ENCODE measurements around the gene PCDHB6.
"Not testable (repeated sequence)": the region's sequence is repeated elsewhere in the genome, so short reads cannot be mapped to it uniquely, and the experiment has no call there.

The PCDHB6 gene

DNA sequence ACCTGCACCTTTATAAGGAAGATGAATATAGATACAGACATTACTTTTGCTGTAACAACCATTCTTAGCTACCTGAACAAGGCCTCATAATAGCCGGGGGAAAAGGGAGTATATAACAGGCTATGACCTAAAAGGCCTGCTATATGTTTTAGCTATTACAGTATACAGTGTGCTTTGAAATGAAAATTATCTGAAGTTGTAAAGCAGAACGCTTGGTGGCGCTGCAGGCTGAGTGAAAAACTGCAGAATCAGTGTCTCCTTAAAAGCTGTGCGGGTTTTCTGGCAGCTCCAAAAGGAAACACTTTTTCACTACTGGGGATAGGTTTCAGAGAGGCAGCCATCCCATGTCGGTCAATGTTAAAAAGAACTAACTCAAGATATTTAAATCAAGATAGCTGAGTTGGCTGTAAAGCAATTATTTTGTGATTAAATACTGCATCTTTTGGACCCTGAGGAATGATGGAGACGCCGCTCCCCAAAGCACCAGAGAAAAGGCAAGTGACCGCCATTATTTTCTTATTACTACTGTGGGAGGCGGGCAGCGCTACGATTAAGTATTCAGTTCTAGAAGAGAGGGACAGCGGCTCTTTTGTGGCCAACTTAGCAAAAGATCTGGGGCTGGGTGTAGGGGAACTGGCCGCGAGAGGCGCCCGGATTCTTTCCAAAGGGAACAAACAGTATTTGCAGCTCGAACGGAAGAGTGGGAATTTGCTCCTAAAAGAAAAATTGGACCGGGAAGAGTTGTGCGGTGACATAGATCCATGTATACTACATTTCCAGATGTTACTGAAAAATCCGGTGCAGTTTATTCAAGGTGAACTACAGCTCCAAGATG, 5.9 kb downstream of the PCDHB6 start:
- no peak for DNase-seq
- in situ Hi-C loops (cut with HindIII; ENCODE audit: low pct_ligation_motif_present, low pct_unique_long_range_greater_than_20kb, low sequenced_read_pairs): no loop called here

DNA sequence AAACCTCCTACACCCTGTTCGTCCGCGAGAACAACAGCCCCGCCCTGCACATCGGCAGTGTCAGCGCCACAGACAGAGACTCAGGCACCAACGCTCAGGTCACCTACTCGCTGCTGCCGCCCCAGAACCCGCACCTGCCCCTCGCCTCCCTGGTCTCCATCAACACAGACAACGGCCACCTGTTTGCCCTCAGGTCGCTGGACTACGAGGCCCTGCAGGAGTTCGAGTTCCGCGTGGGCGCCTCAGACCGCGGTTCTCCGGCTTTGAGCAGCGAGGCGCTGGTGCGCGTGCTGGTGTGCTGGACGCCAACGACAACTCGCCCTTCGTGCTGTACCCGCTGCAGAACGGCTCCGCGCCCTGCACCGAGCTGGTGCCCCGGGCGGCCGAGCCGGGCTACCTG, 7.5 kb downstream of the PCDHB6 start:
- in situ Hi-C loops (cut with HindIII; ENCODE audit: low pct_ligation_motif_present, low pct_unique_long_range_greater_than_20kb, low sequenced_read_pairs); DNase-seq: not testable (repeated sequence)

DNA sequence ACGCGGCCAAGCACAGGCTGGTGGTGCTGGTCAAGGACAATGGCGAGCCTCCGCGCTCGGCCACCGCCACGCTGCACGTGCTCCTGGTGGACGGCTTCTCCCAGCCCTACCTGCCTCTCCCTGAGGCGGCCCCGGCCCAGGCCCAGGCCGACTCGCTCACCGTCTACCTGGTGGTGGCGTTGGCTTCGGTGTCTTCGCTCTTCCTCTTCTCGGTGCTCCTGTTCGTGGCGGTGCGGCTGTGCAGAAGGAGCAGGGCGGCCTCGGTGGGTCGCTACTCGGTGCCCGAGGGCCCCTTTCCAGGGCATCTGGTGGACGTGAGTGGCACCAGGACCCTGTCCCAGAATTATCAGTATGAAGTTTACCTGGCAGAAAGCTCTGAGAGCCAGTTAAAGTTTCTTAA, 8.0 kb downstream of the PCDHB6 start:
- in situ Hi-C loops (cut with HindIII; ENCODE audit: low pct_ligation_motif_present, low pct_unique_long_range_greater_than_20kb, low sequenced_read_pairs); DNase-seq: not testable (repeated sequence)

DNA sequence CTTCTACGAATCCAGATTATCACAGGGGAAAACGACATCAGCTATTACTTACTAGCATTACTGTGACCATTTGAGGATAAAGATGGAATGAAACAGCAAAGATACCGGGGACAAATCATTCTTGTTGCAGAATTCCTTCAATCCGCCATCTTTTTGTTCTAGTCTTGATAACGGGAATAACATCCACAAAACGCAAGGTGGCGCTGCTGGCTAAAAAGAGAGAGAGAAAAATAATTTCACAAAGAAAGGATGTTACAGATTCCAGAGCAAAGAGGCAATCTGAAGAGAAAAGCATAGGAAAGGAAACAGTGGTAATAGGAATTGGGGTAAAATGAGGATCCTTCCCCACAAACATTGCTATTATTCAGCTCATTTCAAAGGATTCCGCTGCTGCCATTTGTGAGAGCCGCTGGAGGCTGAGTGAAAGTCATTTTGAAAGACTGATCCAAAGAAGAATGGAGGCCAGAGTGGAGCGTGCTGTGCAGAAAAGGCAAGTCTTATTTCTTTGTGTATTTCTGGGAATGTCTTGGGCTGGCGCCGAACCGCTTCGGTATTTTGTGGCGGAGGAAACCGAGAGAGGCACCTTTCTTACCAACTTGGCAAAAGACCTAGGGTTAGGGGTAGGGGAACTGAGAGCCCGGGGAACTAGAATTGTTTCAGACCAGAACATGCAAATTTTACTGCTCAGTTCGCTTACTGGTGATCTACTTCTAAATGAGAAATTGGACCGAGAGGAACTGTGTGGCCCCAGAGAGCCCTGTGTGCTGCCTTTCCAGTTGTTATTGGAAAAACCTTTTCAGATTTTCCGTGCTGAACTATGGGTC, 22.7 kb downstream of the PCDHB6 start, which contains the start of gene PCDHB7:
PCDHB7 (plus strand) TSS at position 264 of the 824 bp plus-strand sequence; CDS start at position 456, 192 bp downstream.
- DNase-seq: peak; percentile 44
- in situ Hi-C loops (cut with HindIII; ENCODE audit: low pct_ligation_motif_present, low pct_unique_long_range_greater_than_20kb, low sequenced_read_pairs): no loop called here

DNA sequence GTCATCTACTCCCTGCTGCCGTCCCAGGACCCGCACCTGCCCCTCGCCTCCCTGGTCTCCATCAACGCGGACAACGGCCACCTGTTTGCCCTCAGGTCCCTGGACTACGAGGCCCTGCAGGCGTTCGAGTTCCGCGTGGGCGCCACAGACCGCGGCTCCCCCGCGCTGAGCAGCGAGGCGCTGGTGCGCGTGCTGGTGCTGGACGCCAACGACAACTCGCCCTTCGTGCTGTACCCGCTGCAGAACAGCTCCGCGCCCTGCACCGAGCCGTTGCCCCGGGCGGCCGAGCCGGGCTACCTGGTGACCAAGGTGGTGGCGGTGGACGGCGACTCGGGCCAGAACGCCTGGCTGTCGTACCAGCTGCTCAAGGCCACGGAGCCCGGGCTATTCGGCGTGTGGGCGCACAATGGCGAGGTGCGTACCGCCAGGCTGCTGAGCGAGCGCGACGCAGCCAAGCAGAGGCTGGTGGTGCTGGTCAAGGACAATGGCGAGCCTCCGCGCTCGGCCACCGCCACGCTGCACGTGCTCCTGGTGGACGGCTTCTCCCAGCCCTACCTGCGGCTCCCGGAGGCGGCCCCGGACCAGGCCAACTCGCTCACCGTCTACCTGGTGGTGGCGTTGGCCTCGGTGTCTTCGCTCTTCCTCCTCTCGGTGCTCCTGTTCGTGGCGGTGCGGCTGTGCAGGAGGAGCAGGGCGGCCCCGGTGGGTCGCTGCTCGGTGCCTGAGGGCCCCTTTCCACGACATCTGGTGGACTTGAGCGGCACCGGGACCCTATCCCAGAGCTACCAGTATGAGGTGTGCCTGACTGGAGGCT, 24.6 kb downstream of the PCDHB6 start:
- DNase-seq; in situ Hi-C loops (cut with HindIII; ENCODE audit: low pct_ligation_motif_present, low pct_unique_long_range_greater_than_20kb, low sequenced_read_pairs): not testable (repeated sequence)

DNA sequence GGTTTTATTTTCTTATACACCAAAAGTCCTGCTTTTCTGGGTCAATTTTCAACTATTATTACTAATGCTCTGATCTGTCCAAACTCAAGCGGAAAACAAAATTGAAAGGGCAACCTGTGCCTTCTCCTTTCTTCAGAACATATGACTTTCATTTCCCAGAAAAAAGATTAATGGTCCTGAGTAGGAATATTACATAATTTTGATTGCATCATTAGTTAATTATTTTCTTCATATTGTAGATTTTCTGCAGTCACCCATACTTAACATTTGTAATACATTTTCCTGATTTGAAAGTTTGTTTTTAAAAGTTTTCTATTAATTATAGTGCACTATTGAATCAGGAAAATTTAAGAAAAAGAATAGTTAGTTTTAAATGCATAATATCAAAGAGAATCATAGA, 26.1 kb downstream of the PCDHB6 start:
- no peak for DNase-seq
- in situ Hi-C loops (cut with HindIII; ENCODE audit: low pct_ligation_motif_present, low pct_unique_long_range_greater_than_20kb, low sequenced_read_pairs): no loop called here

DNA sequence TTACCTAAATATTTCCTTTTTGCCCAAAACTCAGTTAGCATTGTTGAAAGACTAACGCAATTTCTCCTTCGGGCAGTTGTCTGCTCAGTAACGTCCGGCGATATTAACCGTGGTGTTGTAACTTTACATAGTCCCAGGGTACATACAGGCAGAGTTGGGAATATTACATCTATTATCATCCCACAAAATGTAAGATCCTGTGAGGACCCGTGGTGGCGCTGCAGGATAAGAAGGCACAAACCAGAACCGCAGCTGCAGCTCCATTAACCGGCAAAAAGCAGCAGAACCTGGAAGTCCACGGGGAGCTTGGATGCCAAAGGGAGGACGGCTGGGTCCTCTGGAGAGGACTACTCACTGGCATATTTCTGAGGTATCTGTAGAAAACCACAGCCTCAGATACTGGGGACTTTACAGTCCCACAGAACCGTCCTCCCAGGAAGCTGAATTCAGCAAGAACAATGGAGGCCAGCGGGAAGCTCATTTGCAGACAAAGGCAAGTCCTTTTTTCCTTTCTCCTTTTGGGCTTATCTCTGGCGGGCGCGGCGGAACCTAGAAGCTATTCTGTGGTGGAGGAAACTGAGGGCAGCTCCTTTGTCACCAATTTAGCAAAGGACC, 27.8 kb downstream of the PCDHB6 start, which contains the start of gene PCDHB8:
PCDHB8 (plus strand) TSS at position 214 of the 615 bp plus-strand sequence; CDS start at position 459, 245 bp downstream.
- peak; percentile 45 for DNase-seq
- in situ Hi-C loops (cut with HindIII; ENCODE audit: low pct_ligation_motif_present, low pct_unique_long_range_greater_than_20kb, low sequenced_read_pairs): not testable (repeated sequence)

DNA sequence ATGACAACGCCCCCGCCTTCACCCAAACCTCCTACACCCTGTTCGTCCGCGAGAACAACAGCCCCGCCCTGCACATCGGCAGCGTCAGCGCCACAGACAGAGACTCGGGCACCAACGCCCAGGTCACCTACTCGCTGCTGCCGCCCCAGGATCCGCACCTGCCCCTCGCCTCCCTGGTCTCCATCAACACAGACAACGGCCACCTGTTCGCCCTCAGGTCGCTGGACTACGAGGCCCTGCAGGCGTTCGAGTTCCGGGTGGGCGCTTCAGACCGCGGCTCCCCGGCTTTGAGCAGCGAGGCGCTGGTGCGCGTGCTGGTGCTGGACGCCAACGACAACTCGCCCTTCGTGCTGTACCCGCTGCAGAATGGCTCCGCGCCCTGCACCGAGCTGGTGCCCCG, 29.5 kb downstream of the PCDHB6 start:
- in situ Hi-C loops (cut with HindIII; ENCODE audit: low pct_ligation_motif_present, low pct_unique_long_range_greater_than_20kb, low sequenced_read_pairs); DNase-seq: not testable (repeated sequence)

DNA sequence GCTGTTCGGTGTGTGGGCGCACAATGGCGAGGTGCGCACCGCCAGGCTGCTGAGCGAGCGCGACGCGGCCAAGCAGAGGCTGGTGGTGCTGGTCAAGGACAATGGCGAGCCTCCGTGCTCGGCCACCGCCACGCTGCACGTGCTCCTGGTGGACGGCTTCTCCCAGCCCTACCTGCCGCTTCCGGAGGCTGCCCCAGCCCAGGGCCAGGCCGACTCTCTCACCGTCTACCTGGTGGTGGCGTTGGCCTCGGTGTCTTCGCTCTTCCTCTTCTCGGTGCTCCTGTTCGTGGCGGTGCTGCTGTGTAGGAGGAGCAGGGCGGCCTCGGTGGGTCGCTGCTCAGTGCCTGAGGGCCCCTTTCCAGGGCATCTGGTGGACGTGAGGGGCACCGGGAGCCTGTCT, 30.0 kb downstream of the PCDHB6 start:
- DNase-seq; in situ Hi-C loops (cut with HindIII; ENCODE audit: low pct_ligation_motif_present, low pct_unique_long_range_greater_than_20kb, low sequenced_read_pairs): not testable (repeated sequence)

DNA sequence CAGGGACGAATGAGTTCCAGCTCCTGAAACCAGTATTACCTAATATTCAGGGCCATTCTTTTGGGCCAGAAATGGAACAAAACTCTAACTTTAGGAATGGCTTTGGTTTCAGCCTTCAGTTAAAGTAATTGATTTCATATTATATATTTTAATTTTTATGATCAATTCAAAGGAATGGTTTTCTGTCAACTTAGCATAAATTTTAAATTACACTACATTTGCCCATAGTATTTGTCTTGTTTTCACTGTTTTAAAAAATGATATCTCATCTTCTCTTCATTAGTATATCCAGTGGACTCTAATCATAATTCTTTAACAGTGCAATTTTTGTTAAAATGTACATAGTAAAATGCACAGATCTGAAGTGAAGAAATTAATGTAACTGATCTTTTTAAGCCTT, 30.5 kb downstream of the PCDHB6 start:
- DNase-seq: no peak
- in situ Hi-C loops (cut with HindIII; ENCODE audit: low pct_ligation_motif_present, low pct_unique_long_range_greater_than_20kb, low sequenced_read_pairs): no loop called here

DNA sequence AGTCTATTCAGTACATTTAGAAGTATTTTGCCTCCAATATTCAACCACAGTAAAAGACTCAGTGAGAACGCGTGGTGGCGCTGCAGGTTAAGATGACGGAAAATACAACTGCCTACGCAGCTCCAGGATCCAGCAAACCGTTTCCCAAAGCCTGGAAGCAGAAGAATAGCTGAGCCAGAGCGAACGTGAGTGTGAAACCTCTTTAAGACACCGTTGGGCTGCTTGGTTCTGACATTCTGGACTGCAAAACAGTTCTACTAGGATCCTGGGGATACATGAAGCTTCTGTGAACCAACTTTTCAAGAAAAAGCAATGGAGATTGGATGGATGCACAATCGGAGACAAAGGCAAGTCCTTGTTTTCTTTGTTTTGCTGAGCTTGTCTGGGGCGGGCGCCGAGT, 32.4 kb downstream of the PCDHB6 start, which contains the start of gene PCDHB16:
PCDHB16 (plus strand) TSS at position 140 of the 400 bp plus-strand sequence; CDS start at position 313, 173 bp downstream.
- in situ Hi-C loops (cut with HindIII; ENCODE audit: low pct_ligation_motif_present, low pct_unique_long_range_greater_than_20kb, low sequenced_read_pairs): no loop called here
- no peak for DNase-seq

DNA sequence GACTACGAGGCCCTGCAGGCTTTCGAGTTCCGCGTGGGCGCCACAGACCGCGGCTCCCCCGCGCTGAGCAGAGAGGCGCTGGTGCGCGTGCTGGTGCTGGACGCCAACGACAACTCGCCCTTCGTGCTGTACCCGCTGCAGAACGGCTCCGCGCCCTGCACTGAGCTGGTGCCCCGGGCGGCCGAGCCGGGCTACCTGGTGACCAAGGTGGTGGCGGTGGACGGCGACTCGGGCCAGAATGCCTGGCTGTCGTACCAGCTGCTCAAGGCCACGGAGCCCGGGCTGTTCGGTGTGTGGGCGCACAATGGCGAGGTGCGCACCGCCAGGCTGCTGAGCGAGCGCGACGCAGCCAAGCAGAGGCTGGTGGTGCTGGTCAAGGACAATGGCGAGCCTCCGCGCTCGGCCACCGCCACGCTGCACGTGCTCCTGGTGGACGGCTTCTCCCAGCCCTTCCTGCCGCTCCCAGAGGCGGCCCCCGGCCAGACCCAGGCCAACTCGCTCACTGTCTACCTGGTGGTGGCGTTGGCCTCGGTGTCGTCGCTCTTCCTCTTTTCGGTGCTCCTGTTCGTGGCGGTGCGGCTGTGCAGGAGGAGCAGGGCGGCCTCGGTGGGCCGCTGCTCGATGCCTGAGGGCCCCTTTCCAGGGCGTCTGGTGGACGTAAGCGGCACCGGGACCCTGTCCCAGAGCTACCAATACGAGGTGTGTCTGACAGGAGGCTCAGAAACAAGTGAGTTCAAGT, 34.4 kb downstream of the PCDHB6 start:
- DNase-seq; in situ Hi-C loops (cut with HindIII; ENCODE audit: low pct_ligation_motif_present, low pct_unique_long_range_greater_than_20kb, low sequenced_read_pairs): not testable (repeated sequence)

DNA sequence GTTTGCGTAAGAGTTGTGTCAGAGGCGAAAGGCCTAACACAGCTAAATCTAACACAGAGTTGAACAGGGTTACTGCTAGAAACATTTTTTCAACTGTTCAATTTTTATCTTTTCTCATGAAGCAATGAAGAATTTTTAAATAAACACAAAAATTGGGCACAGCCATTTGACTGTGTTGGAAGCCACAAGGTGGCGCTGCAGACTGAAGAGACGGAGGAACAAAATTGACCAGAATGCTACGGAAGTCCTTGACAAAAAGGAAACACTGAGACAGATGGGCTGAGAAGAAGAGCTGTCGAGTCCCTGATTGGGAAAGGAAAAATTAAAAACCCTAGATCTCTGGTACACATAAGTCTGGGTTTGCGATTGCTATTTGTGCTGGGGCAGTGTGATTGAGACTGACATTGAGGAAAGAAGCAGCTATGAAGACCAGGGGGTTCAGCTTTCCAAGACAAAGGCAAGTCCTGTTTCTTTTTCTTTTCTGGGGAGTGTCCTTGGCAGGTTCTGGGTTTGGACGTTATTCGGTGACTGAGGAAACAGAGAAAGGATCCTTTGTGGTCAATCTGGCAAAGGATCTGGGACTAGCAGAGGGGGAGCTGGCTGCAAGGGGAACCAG, 37.1 kb downstream of the PCDHB6 start, which contains the start of gene PCDHB9:
PCDHB9 (plus strand) TSS at position 265 of the 616 bp plus-strand sequence; CDS start at position 423, 158 bp downstream.
- in situ Hi-C loops (cut with HindIII; ENCODE audit: low pct_ligation_motif_present, low pct_unique_long_range_greater_than_20kb, low sequenced_read_pairs): no loop called here

DNA sequence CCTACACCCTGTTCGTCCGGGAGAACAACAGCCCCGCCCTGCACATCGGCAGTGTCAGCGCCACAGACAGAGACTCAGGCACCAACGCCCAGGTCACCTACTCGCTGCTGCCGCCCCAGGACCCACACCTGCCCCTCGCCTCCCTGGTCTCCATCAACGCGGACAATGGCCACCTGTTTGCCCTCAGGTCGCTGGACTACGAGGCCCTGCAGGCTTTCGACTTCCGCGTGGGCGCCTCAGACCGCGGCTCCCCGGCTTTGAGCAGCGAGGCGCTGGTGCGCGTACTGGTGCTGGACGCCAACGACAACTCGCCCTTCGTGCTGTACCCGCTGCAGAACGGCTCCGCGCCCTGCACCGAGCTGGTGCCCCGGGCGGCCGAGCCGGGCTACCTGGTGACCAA, 38.8 kb downstream of the PCDHB6 start:
- DNase-seq; in situ Hi-C loops (cut with HindIII; ENCODE audit: low pct_ligation_motif_present, low pct_unique_long_range_greater_than_20kb, low sequenced_read_pairs): not testable (repeated sequence)

More for the DNA sequence above, 37.1 kb downstream of the PCDHB6 start, which contains the start of gene PCDHB9:
- no peak for DNase-seq

DNA sequence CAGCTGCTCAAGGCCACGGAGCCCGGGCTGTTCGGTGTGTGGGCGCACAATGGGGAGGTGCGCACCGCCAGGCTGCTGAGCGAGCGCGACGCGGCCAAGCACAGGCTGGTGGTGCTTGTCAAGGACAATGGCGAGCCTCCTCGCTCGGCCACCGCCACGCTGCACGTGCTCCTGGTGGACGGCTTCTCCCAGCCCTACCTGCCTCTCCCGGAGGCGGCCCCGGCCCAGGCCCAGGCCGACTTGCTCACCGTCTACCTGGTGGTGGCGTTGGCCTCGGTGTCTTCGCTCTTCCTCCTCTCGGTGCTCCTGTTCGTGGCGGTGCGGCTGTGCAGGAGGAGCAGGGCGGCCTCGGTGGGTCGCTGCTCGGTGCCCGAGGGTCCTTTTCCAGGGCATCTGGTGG, 39.3 kb downstream of the PCDHB6 start:
- DNase-seq; in situ Hi-C loops (cut with HindIII; ENCODE audit: low pct_ligation_motif_present, low pct_unique_long_range_greater_than_20kb, low sequenced_read_pairs): not testable (repeated sequence)

DNA sequence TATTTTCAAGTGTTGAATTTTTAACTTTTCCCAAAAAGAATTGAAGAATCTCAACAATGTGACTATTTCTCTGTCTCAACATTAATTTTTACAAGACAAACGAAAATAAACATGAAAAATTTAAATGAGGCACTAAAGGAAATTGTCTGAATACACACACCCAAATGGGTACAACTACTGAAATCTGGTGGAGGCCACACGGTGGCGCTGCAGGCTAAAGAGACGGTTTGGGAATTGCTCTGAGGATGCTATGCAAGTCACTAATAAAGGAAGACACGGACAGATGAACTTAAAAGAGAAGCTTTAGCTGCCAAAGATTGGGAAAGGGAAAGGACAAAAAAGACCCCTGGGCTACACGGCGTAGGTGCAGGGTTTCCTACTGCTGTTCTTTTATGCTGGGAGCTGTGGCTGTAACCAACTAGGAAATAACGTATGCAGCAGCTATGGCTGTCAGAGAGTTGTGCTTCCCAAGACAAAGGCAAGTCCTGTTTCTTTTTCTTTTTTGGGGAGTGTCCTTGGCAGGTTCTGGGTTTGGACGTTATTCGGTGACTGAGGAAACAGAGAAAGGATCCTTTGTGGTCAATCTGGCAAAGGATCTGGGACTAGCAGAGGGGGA, 42.4 kb downstream of the PCDHB6 start, which contains the start of gene PCDHB10:
PCDHB10 (plus strand) TSS at position 244 of the 616 bp plus-strand sequence; CDS start at position 444, 200 bp downstream.
- in situ Hi-C loops (cut with HindIII; ENCODE audit: low pct_ligation_motif_present, low pct_unique_long_range_greater_than_20kb, low sequenced_read_pairs): no loop called here
- DNase-seq: peak; percentile 41
